ENCODE measurements around the gene ARID1B. TPM values are rescaled to one million over a fixed set of nuclear protein-coding genes. Genes with fewer than 3 reads are reported as not detected.
A peak's percentile ranks its signal among the peaks of the same experiment; 100 is the strongest.

The ARID1B gene
- total RNA-seq, 1 donor from 2014 or later = 155 TPM

GRCh38 chr6:156928972-156929371 is 151.8 kb downstream of the ARID1B start:
- no peak for TF ChIP-seq CTCF (IDR thresholded peaks at IDR 0.05; ENCODE audit: unreplicated experiment)
- no peak overlapping the region for H3K27ac Mint-ChIP-seq
- no peaks in the 10 kb centered on the region for H3K27me3 Mint-ChIP-seq (ENCODE audit: low read depth)
- no peak for DNase-seq (ENCODE audit: low spot score in 2 of 2, unreplicated experiment in 2 of 2)
- peaks cover 32% of the 10 kb centered on the region for H3K4me1 Mint-ChIP-seq
- H3K36me3 Mint-ChIP-seq = peaks cover 9% of the 10 kb centered on the region
- H3K4me3 Mint-ChIP-seq = no peak overlapping the region
- peaks cover 4% of the 10 kb centered on the region for H3K9me3 Mint-ChIP-seq

DNA sequence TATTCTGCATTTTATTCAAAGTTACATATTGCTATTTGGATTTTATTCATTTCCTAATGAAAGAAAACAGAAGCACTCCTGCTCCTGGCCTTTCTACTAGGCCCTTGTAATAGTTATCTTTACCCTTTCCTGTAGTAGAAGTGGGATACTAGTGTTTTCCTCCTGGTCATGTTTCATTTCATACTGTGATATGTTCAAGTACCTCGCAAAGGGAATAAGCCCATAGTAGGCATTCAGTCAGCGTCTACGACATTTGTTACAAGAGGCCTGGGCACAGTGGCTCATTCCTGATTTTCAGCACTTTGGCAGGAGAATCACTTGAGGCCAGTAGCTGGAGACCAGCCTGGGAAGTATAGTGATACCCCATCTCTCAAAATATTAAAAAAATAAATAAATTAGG is 154.1 kb downstream of the ARID1B start:
- H3K4me1 Mint-ChIP-seq = peaks cover 34% of the 10 kb centered on the region
- DNase-seq (ENCODE audit: low spot score in 2 of 2, unreplicated experiment in 2 of 2) = no peak
- H3K27ac Mint-ChIP-seq = no peak overlapping the region
- no peak overlapping the region for H3K4me3 Mint-ChIP-seq
- no peaks in the 10 kb centered on the region for H3K27me3 Mint-ChIP-seq (ENCODE audit: low read depth)
- H3K36me3 Mint-ChIP-seq = peaks cover 16% of the 10 kb centered on the region
- TF ChIP-seq CTCF (IDR thresholded peaks at IDR 0.05; ENCODE audit: unreplicated experiment) = no peak
- peaks cover 4% of the 10 kb centered on the region for H3K9me3 Mint-ChIP-seq

- peak overlapping the region; percentile 91 for H3K27ac Mint-ChIP-seq
- peaks cover 48% of the 10 kb centered on the region for H3K4me1 Mint-ChIP-seq
- no peak for TF ChIP-seq CTCF (IDR thresholded peaks at IDR 0.05; ENCODE audit: unreplicated experiment)
Measured at GRCh38 chr6:156933201-156934068, 156.3 kb downstream of the ARID1B start.

DNA sequence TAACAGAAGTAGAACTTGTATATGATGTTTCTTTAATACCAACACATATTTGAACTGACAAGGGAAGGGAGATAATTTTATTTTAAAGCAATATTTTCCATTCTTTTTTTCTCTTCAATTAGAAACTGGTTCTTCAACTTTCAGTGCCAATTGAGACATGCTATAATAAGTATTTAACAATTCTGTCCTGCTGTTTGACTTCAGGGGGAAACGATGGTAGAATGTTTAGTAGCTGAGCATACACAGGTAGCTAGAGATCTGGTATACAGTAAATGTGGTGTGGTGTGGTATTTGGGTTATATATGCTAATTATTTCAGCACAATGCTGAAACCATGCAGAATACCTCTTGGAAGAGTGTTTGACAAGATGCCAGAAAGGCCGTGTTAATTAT is 156.9 kb downstream of the ARID1B start:
- peaks cover 54% of the 10 kb centered on the region for H3K4me1 Mint-ChIP-seq
- peak overlapping the region; percentile 91 for H3K27ac Mint-ChIP-seq
- no peak for TF ChIP-seq CTCF (IDR thresholded peaks at IDR 0.05; ENCODE audit: unreplicated experiment)
- no peaks in the 10 kb centered on the region for H3K27me3 Mint-ChIP-seq (ENCODE audit: low read depth)
- peak overlapping the region; percentile 5 for H3K4me3 Mint-ChIP-seq
- H3K9me3 Mint-ChIP-seq = peaks cover 4% of the 10 kb centered on the region
- DNase-seq (ENCODE audit: low spot score in 2 of 2, unreplicated experiment in 2 of 2) = no peak
- H3K36me3 Mint-ChIP-seq = peaks cover 16% of the 10 kb centered on the region

More at GRCh38 chr6:156933201-156934068, 156.3 kb downstream of the ARID1B start:
- Mint-ChIP-seq H3K4me3 (peak overlapping the region; percentile 35), H3K36me3 (peaks cover 16% of the 10 kb centered on the region), H3K27me3 (ENCODE audit: low read depth) (no peaks in the 10 kb centered on the region), H3K9me3 (peaks cover 4% of the 10 kb centered on the region)
- DNase-seq (ENCODE audit: low spot score in 2 of 2, unreplicated experiment in 2 of 2) = no peak

- H3K9me3 Mint-ChIP-seq = peaks cover 4% of the 10 kb centered on the region
- DNase-seq (ENCODE audit: low spot score in 2 of 2, unreplicated experiment in 2 of 2) = no peak
- peak overlapping the region; percentile 52 for H3K27ac Mint-ChIP-seq
- H3K4me1 Mint-ChIP-seq = peaks cover 54% of the 10 kb centered on the region
- no peaks in the 10 kb centered on the region for H3K27me3 Mint-ChIP-seq (ENCODE audit: low read depth)
- H3K36me3 Mint-ChIP-seq = peaks cover 11% of the 10 kb centered on the region
- no peak for TF ChIP-seq CTCF (IDR thresholded peaks at IDR 0.05; ENCODE audit: unreplicated experiment)
- H3K4me3 Mint-ChIP-seq = no peak overlapping the region
Measured at GRCh38 chr6:156935000-156935399, 157.8 kb downstream of the ARID1B start.
